B cell (primary cell): ENCODE results near the gene SEC14L1. TPM values are rescaled to one million over a fixed set of nuclear protein-coding genes. Genes with fewer than 3 reads are reported as not detected.

ENCODE experiments used
- ATAC-seq: fragments of 200-7000 bp; cut with Tn5 transposase; one replicate; pipeline ENCODE4 v1.10.0; 2021; ENCODE audit warnings: low read depth, mild to moderate bottlenecking, moderate number of reproducible peaks, moderate library complexity
- CTCF ChIA-PET: fragments of 350-600 bp; sonication (Branson Sonifier 250); formaldehyde crosslinking; loops from one replicate; lab custom pipeline; 2021; ENCODE audit warnings: antibody characterized with exemption, inconsistent platforms; lab: Charles Lee
- POLR2A ChIA-PET: fragments of 350-600 bp; sonication (Branson Sonifier 250); formaldehyde crosslinking; loops from one replicate; lab custom pipeline; 2021; ENCODE audit warnings: antibody characterized with exemption; lab: Charles Lee
- DNase-seq: peaks from one replicate; pipeline ENCODE4 v3.0.0; 2013
- H2AFZ ChIP-seq: 2 replicates; pipeline ENCODE4 v1.6.1; 2012; ENCODE audit warnings: mild to moderate bottlenecking, low read depth, low read length; ENCODE audit not compliant: insufficient read depth, poor library complexity, severe bottlenecking
- H3K27ac ChIP-seq, 2 donors: 1 replicate in 1 of 2; 2 replicates in 1 of 2; pipeline ENCODE4 v1.5.1; 2012 to 2013; ENCODE audit warnings: low read length in 2 of 2, mild to moderate bottlenecking in 2 of 2, moderate library complexity in 1 of 2
- H3K27me3 ChIP-seq, 4 experiments: fragments of 200-600 bp in 1 of 4; sonication (generic) in 1 of 4; replicated peaks in 1 of 4; 1 replicate in 2 of 4; 2 replicates in 2 of 4; pipeline versions ENCODE4 v1.6.1 to v1.7.0; 2013 to 2016; ENCODE audit warnings: low read length in 3 of 4, mild to moderate bottlenecking in 2 of 4, mixed read lengths in 1 of 4, moderate library complexity in 1 of 4; ENCODE audit not compliant: insufficient read depth in 4 of 4, control insufficient read depth in 3 of 4; ENCODE audit errors: control extremely low read depth in 1 of 4
- H3K36me3 ChIP-seq, 2 experiments: replicated peaks in 1 of 2; 1 replicate in 1 of 2; 2 replicates in 1 of 2; pipeline versions ENCODE4 v1.6.1 to v1.7.1; 2013; ENCODE audit warnings: low read length in 1 of 2; ENCODE audit not compliant: insufficient read depth in 2 of 2, control insufficient read depth in 1 of 2; ENCODE audit errors: control extremely low read depth in 1 of 2, extremely low read depth in 1 of 2
- H3K4me1 ChIP-seq, 2 donors: fragments of 200-600 bp in 1 of 2; sonication (generic) in 1 of 2; 1 replicate in 1 of 2; 2 replicates in 1 of 2; pipeline versions ENCODE4 v1.5.1 to v1.6.1; 2013 to 2017; ENCODE audit warnings: low read length in 2 of 2; ENCODE audit not compliant: control insufficient read depth in 2 of 2, insufficient read depth in 2 of 2
- H3K4me2 ChIP-seq: replicated peaks from 2 replicates; pipeline ENCODE3; 2012; ENCODE audit warnings: mild to moderate bottlenecking, low read depth, low read length; ENCODE audit not compliant: poor library complexity, severe bottlenecking
- H3K4me3 ChIP-seq, 5 experiments: fragments of 200-600 bp in 1 of 5; sonication (generic) in 1 of 5; 1 replicate in 3 of 5; 2 replicates in 2 of 5; pipeline versions ENCODE4 v1.5.1 to v1.7.0; 2011 to 2016; ENCODE audit warnings: low read length in 4 of 5, mild to moderate bottlenecking in 4 of 5, low read depth in 2 of 5, control low read depth in 1 of 5, moderate library complexity in 1 of 5; ENCODE audit not compliant: insufficient read depth in 1 of 5; ENCODE audit errors: control extremely low read depth in 1 of 5, extremely low read depth in 1 of 5
- H3K79me2 ChIP-seq: fragments of 200-600 bp; sonication (generic); one replicate; pipeline ENCODE4 v1.6.0; 2016; ENCODE audit warnings: low read length; ENCODE audit not compliant: control insufficient read depth, insufficient read depth
- H3K9ac ChIP-seq: fragments of 200-600 bp; sonication (generic); 2 replicates; pipeline ENCODE4 v1.6.1; 2017; ENCODE audit warnings: mild to moderate bottlenecking, low read length, moderate library complexity
- H3K9me3 ChIP-seq, 3 donors: one replicate each; pipeline versions ENCODE4 v1.6.1 to v1.7.1; 2013; ENCODE audit warnings: low read length in 2 of 3; ENCODE audit not compliant: control insufficient read depth in 2 of 3, insufficient read depth in 1 of 3; ENCODE audit errors: control extremely low read depth in 1 of 3
- H4K20me1 ChIP-seq: 2 replicates; pipeline ENCODE4 v1.6.0; 2012; ENCODE audit warnings: mild to moderate bottlenecking, low read length; ENCODE audit not compliant: insufficient read depth, control insufficient read depth, poor library complexity, severe bottlenecking
- H3K27ac Mint-ChIP-seq: one replicate; pipeline ENCODE4 v1.8.0; 2021; ENCODE audit warnings: mixed read lengths
- H3K27me3 Mint-ChIP-seq: one replicate; pipeline ENCODE4 v1.8.0; 2021; ENCODE audit warnings: mixed read lengths
- H3K4me1 Mint-ChIP-seq: one replicate; pipeline ENCODE4 v1.8.0; 2021; ENCODE audit warnings: mixed read lengths
- H3K4me3 Mint-ChIP-seq: one replicate; pipeline ENCODE4 v1.8.0; 2021; ENCODE audit warnings: mixed read lengths
- H3K9me3 Mint-ChIP-seq: one replicate; pipeline ENCODE4 v1.8.0; 2022; ENCODE audit warnings: mixed read lengths; ENCODE audit not compliant: insufficient read depth
- CTCF ChIP-seq: fragments of 200-600 bp; IDR thresholded peaks from one replicate; pipeline ENCODE4 v1.8.0; 2022; ENCODE audit warnings: antibody characterized with exemption, mild to moderate bottlenecking
- EZH2 ChIP-seq: IDR thresholded peaks from 2 replicates; pipeline ENCODE4 v1.6.1; 2012; ENCODE audit warnings: borderline replicate concordance, low read depth, mild to moderate bottlenecking, moderate library complexity, low read length; ENCODE audit not compliant: insufficient read depth, poor library complexity, severe bottlenecking
- WGBS: methylation state at CpG from one replicate; pipeline ENCODE4 v1.1.5; 2013; ENCODE audit warnings: missing lambda C conversion rate; ENCODE audit not compliant: insufficient coverage; 5-methylcytosine and 5-hydroxymethylcytosine counted together
- intact Hi-C: fragments of 100-400 bp; cut with micrococcal nuclease; formaldehyde crosslinking; loops from one replicate; pipeline ENCODE4 v1.10.0; 2022
- polyA plus RNA-seq: library from polyadenylated mRNA; depleted of rRNA; stranded (reverse); fragments of >200 nt; gene quantifications from 2 replicates; pipeline ENCODE4 v1.2.3, GENCODE V29; 2012
- total RNA-seq, 2 donors: library from RNA; stranded (reverse); fragments of 120-200 nt in 1 of 2; gene quantifications; 1 replicate in 1 of 2; 2 replicates in 1 of 2; pipeline versions ENCODE4 v1.2.3 to v1.2.4, GENCODE V29; 2013 to 2022

The SEC14L1 gene
- total and polyA plus RNA-seq, 2 donors (not counting 1 experiment from before 2014, with no cell fraction given) = 37.7 to 103 TPM

- peaks cover 78% of the 10 kb centered on the region for H4K20me1 ChIP-seq
- WGBS = 5% methylated on average over 10 of the region's 13 CpGs
- ATAC-seq (peak; percentile 54), DNase-seq (peak; percentile 35)
- CTCF ChIA-PET = no interaction called here
- Mint-ChIP-seq H3K9me3 (no peaks in the 10 kb centered on the region), H3K27me3 (no peaks in the 10 kb centered on the region), H3K4me1 (peaks cover 56% of the 10 kb centered on the region), H3K27ac (no peak overlapping the region), H3K4me3 (no peak overlapping the region)
- H3K4me2 ChIP-seq = peak overlapping the region; percentile 57
- no peak overlapping the region for H2AFZ ChIP-seq
- H3K9me3 ChIP-seq = no peaks in the 10 kb centered on the region
- no peak overlapping the region for H3K27ac ChIP-seq
- intact Hi-C loops = loop anchor here (5.0 kb wide), 1 partner anchor 44 kb away; the partner anchor contains the start of gene SEC14L1
- peaks cover 82% of the 10 kb centered on the region for H3K79me2 ChIP-seq
- H3K27me3 ChIP-seq = no peaks in the 10 kb centered on the region
- H3K4me1 ChIP-seq = peaks cover 53 to 69% of the 10 kb centered on the region in 2 donors
- no peak overlapping the region for H3K4me3 ChIP-seq
- no peak for TF ChIP-seq CTCF
- TF ChIP-seq EZH2 = no peak
- POLR2A ChIA-PET = no interaction called here
- H3K9ac ChIP-seq = no peak overlapping the region
- H3K36me3 ChIP-seq = peaks cover 0 to 5% of the 10 kb centered on the region in 2 experiments
Measured at GRCh38 chr17:77186141-77186604, 45.4 kb downstream of the SEC14L1 start.
